Hematopoietic multipotent progenitor cell treated with erythropoietin and hydrocortisone succinate and interleukin-3 and kit ligand, for 17 days (in vitro differentiated cells): Measurements from ENCODE around the gene TBX18.

Source experiments
- DNase-seq: peaks from one replicate; pipeline ENCODE4 v3.0.0-alpha.2; 2015; ENCODE audit warnings: low spot score

The TBX18 gene

DNA sequence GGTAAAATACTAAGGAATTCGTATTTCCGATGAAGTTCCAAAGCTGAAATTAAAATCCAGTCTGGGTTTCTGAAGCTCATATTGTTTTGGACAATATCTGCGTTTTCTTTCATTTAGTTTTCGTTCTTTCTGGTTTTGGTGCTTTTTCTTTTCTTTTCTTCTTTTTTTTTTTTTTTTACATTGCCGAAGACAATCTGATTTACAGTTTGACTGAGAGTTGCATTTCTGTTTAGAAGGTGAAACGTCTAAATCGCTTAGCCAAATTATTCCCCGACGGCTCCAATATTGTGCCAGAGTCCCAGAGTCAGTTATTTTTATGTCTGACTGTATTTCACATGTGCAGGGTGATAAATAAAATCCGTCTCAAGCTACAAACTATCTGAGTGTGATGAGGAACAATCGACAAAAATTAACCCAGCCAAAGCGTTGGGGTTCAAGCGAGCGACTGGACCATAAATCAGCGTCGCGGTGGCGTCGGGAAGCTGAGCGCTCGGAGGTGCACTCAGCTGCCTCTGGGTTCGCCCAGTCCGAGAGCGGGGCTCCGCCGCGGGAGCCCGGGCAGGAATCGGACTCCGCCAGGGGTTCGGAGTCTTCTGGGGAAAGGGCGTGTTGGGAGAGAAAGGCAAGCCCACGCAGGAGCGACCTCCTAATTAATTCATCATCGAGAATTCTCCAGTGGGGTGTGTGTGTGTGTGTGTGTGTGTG lies 8.2 kb upstream of the TBX18 start:
- no peak for DNase-seq

DNA sequence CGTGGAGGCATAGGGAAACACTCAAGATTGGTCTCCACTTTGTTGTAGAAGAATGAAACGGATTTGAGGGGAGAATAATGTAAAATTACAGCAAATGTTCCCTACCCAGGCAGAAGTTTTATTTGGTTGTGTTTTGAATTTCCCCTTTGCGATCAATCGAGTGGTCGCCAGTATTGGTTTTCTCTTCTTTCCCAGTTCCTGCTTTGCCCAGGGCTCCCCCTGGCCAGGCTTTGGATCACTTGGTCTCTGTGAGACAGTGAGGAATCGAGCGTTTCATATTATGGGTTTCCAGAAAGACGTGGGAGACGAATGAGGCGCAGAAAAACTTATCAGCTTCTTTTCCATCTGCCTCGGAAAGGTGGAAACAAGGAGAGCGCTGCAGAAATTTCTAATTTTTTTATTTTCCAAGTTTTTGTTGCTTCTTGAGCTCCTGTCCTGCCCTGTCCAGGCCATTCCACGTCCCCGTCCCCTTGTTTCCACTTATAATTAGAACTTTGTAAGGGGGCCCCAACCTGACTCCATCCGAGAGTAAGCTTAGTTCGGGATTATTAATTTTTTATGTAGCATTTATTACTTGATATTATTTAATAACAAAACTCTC lies 7.5 kb upstream of the TBX18 start:
- no peak for DNase-seq

DNA sequence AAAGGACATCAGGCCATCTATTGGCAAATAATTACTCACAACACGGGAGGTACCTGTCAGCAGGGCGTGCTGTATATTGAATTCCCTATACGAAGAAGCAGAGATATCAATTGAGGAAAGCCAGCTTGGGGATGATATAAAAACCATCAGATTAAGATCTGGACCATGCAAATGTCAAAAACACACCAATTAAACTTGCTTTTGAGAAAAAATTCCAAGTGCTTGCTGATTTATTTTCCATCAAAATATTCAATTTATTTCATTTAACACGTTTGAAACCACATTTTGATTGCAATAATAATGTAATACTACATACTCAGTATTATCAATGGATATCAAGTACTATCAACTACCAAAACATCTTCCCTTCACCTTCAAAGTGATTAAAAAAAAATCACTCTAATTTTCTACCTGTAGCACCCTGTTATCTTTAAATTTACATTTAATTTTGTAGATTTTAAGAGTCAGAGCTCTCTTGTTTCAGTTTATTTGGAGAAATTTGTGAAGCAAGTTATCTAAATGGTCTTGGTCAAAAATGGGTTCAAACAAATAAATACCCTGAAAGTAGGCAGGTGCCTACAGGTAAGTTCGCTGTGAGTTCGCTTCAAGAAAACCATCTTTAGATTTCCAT lies 6.8 kb upstream of the TBX18 start:
- DNase-seq: no peak

DNA sequence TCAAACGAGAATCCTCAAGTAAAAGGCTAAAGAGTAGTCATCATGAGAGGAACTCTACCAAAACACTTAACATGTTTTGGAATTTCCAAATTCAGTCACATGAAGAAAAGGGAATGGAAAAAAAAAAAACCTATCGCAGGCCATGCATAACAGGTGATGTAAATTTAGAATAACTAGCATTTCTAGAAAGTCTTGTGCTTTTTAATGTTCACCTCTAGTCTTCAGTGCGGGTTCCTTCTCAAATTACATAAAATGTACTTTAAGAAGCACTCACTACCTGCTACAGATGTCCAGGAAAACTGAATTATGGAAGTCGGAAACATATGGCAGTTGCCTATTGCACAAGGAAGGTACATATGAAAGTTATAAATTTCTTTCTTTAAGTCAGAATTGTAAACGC lies 6.1 kb upstream of the TBX18 start:
- DNase-seq: no peak

DNA sequence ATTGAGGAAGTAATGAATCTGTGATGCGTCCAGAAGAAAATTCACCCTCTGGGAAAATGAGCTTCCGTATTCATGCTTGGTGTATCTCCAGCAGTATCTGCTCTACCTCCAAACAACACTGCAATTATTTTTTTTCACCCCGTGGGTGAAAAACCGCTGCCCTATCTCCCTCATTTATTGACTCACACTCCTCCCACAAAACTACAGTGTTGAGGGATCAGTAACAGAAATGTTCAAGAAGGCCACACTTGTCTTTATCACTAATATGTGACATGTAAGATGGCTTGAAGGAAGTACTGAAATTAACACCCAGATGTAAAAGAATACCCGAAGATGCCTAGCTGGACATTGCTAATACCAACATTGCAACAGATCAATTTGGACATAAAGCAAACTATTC lies 4.9 kb upstream of the TBX18 start:
- no peak for DNase-seq

DNA sequence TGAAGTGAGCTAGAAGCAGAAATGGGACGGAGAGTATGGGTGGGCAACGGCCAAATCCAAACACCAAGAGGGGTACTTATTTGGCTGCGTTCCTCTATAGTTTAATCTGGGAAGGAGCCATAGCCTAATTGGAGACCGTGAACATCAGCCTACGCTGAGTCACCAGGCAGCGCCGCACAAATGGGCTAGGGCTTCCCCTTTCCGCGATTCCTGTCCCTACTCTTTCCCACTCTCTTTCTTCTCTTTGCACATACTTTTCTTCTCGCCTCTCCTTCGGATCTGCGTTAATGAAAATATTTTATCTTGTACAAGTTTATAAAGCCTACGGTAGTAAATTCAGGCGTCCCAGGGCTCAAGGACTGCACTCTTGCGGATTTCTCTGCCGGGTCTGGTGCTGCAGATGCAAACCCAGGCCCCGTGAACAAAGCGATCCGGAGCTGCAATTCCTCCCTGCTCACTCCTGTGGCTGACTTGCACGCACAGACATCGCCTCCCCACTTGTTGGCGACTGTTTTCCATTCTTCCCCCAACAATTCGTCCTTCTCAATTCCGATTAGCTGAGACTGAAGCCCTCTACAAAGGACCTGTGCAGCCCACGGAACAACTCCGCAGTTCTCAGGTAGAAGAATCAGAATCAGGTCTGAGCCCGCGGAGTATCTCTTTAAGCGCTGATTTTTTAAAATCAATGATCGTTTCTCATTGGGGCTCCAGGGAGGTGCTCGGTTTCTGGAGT lies 4.2 kb upstream of the TBX18 start:
- DNase-seq: no peak

DNA sequence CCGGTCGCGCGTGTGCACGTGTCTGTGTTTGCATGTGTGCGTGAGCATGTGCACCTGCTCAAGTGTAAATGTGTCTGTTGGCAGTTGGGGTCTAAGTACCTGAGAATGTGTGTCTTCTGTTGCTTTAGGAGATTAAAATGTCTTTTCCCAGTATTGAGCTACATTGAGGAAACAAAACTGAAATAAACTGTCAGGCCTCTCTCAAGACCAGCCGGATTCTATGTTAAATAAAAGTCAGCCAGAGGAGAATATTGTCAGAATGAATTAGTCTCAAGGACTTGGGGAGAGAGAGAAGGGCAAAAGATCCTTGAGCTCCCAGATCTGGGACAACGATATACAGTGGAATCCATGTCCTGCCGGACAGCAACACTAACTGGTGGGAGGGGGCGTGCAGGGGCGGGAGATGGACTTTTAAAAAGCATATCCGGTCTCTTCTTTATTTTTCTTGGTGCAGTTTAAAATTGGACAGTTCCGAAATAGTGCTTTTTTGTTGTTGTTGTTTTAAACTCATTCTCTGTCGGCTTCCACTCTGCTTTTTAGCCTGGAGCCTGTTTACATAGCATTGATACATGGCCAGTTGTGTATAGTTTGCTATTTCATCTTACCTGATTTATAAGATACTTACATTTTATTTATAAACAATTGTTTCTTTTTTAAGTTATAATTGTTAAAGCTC lies 3.3 kb upstream of the TBX18 start:
- DNase-seq: no peak

DNA sequence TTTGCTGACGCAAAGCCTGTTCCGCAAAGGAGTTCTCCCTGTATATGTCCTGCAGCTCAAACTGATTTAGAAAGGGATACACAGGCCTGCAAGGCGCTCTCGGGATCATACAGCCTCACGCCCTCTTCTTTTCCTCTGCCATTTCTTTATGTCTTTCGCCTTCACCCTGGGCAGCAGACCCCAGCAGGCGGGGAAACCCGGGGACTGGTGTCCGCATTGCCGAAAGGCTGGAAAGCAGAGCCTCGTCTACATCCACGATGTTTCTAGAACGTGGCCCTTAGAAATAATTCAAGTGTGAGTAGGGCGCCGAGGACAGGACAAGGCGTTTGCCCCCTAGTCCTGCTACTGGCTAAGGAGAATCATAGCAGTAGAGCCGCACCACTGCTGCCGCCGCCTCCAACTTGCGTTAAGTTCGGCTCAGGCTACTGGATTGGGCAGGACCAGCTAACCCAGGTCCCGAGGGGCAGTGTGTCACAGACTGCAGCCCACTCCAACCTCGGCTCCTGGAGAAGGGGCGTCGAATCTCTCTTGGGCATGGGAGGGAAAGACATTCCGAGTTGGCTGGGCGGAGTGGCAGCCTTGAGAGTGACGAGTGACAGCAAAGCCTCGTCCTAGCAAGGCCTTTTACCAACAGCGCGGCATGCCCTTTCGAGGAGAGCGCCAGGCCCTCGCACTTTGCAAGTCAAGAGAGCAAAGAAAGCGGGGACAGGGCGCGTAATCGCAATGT lies 2.6 kb upstream of the TBX18 start:
- no peak for DNase-seq

DNA sequence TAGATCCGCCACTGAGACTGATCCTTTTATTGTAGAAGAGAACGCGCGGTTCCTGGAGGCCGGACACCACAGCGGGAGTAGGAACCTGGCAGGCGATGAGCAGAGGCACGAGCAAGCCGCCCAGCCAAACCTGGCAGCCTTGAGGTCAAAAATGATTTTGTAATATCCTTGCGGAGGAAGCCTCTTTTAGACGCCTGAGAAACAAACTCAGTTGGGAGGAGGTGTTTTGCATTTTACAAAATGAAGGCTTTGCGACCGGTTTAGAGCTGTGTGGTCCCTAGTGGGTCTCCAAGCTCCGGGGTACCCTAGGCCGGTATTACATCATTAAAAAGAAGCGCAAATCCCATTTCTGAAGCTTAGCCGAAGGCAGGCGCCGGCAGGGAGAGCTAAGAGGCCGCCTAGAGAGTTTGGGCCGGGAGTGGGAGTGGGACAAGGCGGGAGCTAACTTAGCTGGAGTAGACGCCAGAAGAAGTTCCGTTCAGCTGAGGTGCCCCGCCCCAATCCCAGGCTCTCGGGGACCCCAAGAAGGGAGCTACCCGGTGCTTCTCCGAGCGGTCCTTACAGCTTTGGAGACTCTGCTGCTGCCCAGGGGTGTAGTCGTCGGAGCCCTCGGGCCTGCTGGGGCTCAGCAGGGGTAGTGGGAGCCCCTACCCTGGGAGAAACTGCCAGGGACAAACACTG lies 1.9 kb upstream of the TBX18 start:
- DNase-seq: no peak

DNA sequence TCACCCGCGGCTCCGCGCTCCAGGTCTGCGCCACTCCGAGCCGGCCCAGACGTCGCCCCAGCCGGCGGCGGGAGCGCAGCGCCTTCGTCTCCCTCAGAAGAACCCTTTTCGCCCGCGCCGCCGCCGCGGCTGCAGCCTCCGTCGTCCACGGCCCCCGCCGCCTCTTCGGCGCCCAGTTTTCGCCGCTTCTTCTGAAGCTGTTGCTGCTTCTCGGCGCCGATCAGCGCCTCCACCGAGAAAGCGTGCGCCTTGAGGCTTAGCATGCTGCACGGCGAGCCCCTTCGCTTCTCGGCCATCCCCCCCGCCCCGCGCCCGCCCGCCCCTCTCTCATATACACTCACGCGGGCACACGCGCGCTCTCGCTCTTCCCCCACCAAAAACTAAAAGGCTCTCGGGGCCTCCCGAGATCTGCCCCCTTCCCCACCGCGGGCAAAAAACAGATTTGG lies 489 bp downstream of the TBX18 start:
- DNase-seq: no peak

DNA sequence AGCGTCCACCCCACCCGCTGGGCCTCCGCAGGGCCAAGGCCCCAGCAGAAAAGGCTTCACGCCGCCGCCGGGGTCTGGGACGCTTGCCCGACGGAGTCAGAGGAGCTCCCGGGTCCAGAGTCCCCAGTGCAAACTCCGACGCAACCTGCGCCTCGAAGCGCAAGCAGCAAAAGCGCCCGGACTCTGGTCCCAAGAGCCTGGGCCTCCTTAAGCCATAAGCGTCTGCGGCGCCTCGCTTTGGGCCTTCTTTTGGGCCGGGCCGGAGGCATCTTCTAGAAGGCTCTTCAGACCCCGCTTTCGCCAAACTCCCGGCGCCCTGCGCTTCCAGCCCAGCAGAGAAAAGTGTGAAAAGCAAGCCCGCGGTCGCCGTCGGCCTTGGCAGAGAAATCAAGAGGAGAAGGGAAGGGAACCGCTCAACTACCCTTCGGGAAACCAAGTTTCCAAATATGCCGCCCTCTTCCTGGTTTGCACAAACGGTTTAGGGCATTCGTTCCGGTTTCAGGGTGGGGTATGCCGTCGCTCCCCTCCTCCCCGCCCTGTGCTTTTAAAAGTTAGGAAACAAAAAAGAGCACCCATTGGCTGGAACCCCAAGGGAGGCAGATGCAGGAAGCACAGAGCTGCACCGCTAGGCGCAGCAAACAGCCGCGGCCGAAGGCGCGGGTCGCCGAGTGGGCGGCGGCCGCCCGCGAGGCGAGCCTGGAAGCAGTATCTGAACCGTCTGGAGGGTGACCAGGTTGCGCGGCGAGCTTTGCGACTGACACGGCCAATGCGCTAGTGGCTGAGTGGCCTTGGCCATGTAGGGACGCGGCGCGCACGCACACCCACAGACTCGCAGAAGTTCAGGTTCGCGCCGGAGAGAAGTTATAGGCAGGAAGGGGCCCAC lies 1.2 kb downstream of the TBX18 start:
- no peak for DNase-seq

DNA sequence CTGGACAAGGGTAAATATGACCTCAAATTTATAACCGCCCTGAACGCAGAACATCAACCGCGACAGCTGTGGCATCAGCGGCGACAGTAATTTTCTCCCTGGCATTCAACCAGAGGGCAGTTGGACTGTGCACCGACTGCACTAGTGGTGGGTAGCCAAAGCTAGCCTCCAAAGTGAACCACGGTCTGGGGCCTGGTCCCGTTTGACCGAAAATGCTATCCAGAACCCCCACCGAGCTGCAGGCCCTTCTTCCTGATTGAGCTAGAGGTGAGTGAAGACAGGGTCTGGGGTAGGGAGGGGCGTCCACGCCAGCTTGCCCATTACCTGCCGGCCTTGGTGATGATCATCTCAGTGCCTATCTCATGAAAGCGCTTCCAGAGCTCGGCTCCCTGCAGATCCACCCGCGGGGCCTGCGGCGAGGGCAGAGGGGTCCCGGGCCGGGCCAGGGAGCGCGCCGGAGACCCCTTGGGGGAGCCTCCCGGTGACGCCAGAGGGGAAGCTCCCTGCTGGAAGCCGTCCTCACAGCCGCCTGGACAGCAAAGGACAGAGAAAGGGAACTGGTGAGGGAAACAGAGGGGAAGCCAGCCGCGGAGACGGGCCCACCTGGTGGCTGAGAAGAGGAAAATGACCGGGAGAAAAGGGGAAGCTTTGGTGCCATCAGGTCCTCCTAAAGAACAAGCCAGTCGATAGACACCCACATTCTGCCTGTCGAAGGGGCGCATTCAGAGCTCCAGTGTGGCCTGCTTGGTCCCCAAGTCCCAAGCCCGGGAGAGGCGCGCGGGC lies 2.0 kb downstream of the TBX18 start:
- DNase-seq: no peak

DNA sequence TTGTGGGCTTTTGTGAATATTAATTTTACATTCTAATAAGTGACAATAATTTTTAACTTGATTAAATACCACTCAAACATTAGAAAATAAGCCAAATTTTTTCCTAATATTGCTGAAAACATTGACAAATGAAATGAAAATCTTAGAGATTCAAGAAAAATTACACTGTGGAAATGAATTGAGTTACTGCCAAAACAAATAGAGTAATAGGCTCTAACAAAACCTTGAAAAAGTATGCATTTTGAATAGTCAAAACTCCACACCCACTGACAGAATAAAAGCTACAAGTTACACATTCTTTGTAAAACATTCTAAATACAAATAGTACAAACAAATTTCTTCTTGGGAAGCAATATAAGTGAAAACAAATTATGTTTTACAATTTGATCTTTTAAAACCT lies 5.9 kb downstream of the TBX18 start:
- DNase-seq: no peak

DNA sequence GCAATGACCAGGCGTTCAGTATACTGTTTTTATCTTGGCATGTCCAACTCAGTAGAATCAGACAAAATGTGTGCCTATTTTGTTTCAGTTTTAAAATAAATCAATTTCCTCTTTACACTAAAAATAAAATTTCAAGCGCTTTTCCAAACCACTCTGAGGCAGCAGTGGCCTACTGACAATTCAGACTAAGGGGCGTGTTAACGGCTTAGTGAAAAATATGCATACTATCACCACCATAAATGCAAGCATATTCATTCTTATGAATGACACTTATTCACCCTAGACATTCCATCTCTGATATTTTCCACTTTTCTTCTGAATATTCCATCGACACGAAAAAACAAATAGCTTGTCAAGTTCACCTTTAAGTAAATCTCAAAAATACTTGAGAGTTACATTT lies 7.5 kb downstream of the TBX18 start:
- no peak for DNase-seq

DNA sequence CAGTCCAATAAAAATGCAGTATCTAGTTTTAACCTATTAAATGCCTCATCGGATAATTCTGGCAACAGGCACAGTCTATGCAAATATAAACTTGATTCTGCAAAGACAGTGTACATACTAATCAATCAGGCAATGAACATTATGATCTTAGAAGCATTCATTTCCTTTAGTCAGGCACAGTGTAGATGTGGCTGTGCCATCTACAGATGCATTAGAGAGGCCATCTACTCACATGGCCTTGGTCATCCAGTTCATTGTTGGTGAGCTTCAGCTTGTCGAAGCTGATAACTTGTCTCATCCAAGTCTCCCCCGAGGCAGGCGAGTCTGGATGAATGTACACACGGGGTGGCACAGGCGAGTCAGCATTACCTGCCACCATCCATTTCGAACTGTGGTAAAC lies 7.9 kb downstream of the TBX18 start:
- DNase-seq: no peak

DNA sequence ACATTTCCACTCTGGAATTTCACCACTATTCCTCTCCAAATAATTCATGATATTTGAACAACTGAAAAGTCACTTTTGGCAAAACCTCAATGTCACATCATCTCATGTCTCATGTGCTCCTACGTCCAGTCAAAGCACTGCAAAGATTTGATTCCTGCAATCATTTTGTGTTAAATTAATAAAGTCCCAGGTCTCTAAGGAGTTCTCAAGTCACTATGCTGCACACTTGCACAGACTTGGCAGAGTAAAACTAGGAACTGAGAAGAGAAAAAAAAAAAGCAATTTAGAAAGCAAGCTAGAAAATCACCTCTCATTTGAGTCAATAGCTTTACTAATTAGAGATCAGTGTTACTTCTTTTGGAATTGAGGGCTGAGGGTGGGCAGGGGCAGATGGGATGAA lies 11.2 kb downstream of the TBX18 start:
- no peak for DNase-seq

DNA sequence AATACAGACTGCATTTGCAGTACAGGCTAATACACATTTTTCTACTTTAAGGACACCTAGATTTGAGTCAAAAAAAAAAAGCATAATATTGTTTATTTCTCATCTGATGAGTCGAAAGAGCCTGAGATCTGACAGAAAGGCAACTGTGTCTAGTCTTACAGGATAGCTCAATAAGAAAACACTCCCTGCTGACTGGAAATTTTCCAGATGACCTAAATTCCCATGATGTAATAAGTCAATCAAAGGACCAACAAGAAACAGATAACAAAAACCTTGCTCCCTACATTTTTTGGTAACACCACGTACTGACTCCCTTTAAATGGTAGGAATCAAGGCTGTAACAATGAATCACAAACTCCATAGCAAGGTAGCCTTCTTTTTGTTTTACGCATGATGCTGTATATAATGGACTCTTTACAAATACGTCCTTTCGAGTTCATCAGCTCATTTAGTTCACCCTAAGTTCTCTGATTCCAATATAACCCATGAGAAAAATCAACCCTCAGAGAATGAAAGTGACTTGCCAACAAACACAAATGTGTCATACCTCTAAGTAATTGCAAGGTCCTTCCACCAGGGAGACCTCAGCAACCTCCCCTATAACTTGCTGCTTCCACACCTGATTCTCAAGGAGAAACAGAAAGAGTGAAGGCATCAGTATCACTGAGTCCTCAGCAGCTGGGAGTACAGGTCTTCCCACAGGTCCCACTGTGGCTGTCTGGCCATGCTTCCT lies 12.1 kb downstream of the TBX18 start:
- DNase-seq: no peak

DNA sequence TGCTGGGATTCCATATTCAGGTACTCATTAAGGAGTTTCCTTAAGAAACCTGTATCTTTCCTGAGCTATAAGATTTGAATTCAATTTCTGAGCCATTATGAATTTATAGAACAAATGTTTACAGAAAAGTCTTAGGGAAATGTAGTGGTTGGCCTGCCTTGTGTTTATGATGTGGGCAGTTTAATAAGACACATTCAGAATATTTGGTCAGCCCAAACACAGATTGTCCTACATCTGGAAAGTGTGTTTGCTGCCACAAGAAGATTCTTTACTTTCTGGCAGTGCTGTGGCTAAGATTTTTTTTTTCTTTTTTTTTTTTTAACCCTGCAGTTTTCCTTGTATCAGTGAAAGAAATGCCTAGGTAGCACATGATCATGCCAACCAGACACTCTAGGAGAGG lies 15.2 kb downstream of the TBX18 start:
- no peak for DNase-seq

DNA sequence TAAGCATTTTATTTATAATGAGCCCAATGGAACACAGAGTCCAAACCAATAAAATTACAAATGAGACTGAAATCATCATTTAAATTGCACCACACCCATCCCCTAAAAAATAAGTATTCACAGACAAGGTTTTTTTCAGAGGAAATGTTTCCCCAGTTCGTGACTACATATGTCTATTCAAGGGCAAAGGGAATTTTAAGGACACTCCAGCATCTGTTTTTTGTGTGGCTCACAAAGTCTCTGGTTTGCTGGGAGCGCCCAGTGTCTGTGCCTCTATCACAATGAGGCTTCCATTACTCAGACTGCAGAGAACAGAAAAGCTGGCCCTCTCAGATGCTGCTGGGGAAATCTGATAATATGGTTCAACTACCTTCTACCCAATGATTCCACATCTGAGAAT lies 16.0 kb downstream of the TBX18 start:
- DNase-seq: no peak
